K562 (cell line): Measurements from ENCODE around the gene PRICKLE3. TPM values are rescaled to one million over a fixed set of nuclear protein-coding genes. Genes with fewer than 3 reads are reported as not detected.

Experiments
- CEBPB ChIP-seq: fragments of 450-650 bp; IDR thresholded peaks from 2 replicates; pipeline ENCODE4 v1.6.1; 2016; ENCODE audit warnings: missing genetic modification characterization, missing compliant biosample characterization
- FUS ChIP-seq: fragments of 200-400 bp; formaldehyde crosslinking; optimal IDR thresholded peaks from 2 replicates; pipeline ENCODE3; 2017; ENCODE audit warnings: low read depth, low read length
- LCOR ChIP-seq: sonication (generic); formaldehyde crosslinking; IDR thresholded peaks from 2 replicates; pipeline ENCODE4 v1.8.0; 2022; ENCODE audit warnings: mild to moderate bottlenecking, missing genetic modification reagents
- NR2F6 ChIP-seq: fragments of 450-650 bp; formaldehyde crosslinking; IDR thresholded peaks from 2 replicates; pipeline ENCODE4 v1.4.0; 2020; ENCODE audit warnings: mild to moderate bottlenecking
- TAF15 ChIP-seq: fragments of 200-400 bp; formaldehyde crosslinking; IDR thresholded peaks from 2 replicates; pipeline ENCODE4 v1.6.1; 2017; ENCODE audit warnings: mild to moderate bottlenecking, low read depth, low read length, moderate library complexity
- polyA plus RNA-seq, 8 experiments: library from polyadenylated mRNA; depleted of rRNA in 4 of 8; stranded (reverse) in 5 of 8; unstranded in 3 of 8; fragments of >200 nt; fragmentation: Nextera tagmentation in 2 of 8; fragmentation: Illumina TruSeq in 1 of 8; extraction: Ambion mirVana in 2 of 8; extraction: Trizol in 1 of 8; gene quantifications; 2 replicates each; pipeline versions ENCODE4 v1.2.1 to v1.2.3, GENCODE V29; 2011 to 2014; ENCODE audit warnings: inconsistent platforms in 1 of 8, missing spikeins in 1 of 8
- total RNA-seq, 7 experiments: library from RNA; depleted of rRNA in 6 of 7; stranded (reverse); fragments of >200 nt in 6 of 7; fragmentation: Illumina TruSeq in 2 of 7; extraction: Trizol in 2 of 7; gene quantifications; 2 replicates each; pipeline versions ENCODE4 v1.2.1 to v1.2.3, GENCODE V29; 2011 to 2021; ENCODE audit warnings: low replicate concordance in 1 of 7
- TF ChIP-seq, protein P1 (sequence below): fragments of 250-450 bp; sonication (Bioruptor Pico); IDR thresholded peaks from 2 replicates; pipeline ENCODE4 v1.5.0; 2021
- TF ChIP-seq, protein P2 (sequence below): sonication (generic); formaldehyde crosslinking; IDR thresholded peaks from 2 replicates; pipeline ENCODE4 v1.8.0; 2022; ENCODE audit warnings: missing genetic modification reagents, mild to moderate bottlenecking, borderline replicate concordance
- TF ChIP-seq, protein P3 (sequence below): sonication (generic); formaldehyde crosslinking; IDR thresholded peaks from 2 replicates; pipeline ENCODE4 v1.8.0; 2022; ENCODE audit warnings: mild to moderate bottlenecking, missing genetic modification reagents
- TF ChIP-seq, protein P4 (sequence below), 2 experiments: fragments of 450-650 bp; formaldehyde crosslinking in 1 of 2; IDR thresholded peaks; 2 replicates each; pipeline versions ENCODE4 v1.4.0 to v1.6.1; 2014 to 2020; ENCODE audit warnings: mild to moderate bottlenecking in 2 of 2, borderline replicate concordance in 1 of 2, low read depth in 1 of 2
- TF ChIP-seq, protein P5 (sequence below): IDR thresholded peaks from 2 replicates; pipeline ENCODE4 v1.6.1; 2014; ENCODE audit warnings: antibody characterized with exemption

The PRICKLE3 gene
- total and polyA plus RNA-seq, 9 of the 15 experiments (the other 6 are each of a cell fraction or from before 2014, with no cell fraction given): 1.1 to 44.3 (median 14.0) TPM

DNA sequence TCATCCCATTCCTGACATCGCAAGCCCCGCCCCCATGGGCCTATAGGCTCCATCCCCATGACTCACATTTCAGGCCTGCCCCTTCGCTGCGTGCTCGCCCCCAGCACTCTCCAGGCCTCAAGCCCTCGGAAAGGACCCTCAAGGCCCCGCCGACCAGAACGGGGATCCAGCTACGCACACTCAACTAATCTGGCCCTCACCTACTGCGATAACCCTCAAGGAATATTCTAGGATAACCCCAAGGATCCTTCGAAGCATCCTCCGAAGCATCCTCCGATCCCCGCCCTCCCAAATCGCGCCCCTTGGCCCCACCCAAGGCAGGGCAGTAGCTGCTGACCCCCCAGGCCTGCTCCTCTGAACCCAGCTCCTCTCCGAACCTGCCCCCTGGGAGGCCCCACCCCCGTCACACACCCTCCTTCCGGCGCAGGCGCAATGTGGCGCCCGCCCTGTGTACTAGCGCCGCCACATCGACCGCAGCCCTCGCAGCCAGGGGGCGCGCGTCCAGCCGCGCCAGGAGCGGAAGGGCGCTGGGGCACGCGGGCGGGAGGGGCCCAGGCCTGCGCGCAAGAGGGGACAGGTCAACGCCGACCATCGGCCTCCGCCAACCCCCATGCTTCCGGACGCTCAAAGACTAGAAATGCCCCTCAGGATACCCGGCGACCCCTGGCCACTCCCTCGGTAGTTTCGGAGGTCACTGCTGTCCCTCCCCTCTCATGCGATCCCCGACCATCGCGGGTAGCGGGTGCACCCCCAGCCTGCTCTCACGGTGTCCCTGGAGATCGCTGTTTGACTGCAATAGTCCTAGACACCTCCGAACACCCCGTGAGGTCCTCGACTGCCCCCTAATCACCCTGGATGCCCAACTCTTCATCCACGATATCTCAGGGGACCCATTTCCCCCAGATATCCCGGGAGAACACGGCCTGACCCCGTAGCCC lies 30.0 kb downstream of the PRICKLE3 start (continued):
- TF ChIP-seq, protein P1, sequence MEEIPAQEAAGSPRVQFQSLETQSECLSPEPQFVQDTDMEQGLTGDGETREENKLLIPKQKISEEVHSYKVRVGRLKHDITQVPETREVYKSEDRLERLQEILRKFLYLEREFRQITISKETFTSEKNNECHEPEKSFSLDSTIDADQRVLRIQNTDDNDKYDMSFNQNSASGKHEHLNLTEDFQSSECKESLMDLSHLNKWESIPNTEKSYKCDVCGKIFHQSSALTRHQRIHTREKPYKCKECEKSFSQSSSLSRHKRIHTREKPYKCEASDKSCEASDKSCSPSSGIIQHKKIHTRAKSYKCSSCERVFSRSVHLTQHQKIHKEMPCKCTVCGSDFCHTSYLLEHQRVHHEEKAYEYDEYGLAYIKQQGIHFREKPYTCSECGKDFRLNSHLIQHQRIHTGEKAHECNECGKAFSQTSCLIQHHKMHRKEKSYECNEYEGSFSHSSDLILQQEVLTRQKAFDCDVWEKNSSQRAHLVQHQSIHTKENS: no peak
- TF ChIP-seq TAF15 (no peak), CEBPB (no peak), FUS (no peak), LCOR (peak; percentile 39; the same call in 1 of the 2 replicates), NR2F6 (CRISPR knock-in tag) (no peak)
- TF ChIP-seq, protein P2, sequence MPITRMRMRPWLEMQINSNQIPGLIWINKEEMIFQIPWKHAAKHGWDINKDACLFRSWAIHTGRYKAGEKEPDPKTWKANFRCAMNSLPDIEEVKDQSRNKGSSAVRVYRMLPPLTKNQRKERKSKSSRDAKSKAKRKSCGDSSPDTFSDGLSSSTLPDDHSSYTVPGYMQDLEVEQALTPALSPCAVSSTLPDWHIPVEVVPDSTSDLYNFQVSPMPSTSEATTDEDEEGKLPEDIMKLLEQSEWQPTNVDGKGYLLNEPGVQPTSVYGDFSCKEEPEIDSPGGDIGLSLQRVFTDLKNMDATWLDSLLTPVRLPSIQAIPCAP (CRISPR knock-in tag): no peak
- TF ChIP-seq, protein P3, sequence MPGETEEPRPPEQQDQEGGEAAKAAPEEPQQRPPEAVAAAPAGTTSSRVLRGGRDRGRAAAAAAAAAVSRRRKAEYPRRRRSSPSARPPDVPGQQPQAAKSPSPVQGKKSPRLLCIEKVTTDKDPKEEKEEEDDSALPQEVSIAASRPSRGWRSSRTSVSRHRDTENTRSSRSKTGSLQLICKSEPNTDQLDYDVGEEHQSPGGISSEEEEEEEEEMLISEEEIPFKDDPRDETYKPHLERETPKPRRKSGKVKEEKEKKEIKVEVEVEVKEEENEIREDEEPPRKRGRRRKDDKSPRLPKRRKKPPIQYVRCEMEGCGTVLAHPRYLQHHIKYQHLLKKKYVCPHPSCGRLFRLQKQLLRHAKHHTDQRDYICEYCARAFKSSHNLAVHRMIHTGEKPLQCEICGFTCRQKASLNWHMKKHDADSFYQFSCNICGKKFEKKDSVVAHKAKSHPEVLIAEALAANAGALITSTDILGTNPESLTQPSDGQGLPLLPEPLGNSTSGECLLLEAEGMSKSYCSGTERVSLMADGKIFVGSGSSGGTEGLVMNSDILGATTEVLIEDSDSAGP (CRISPR knock-in tag): no peak
- TF ChIP-seq, protein P4, sequence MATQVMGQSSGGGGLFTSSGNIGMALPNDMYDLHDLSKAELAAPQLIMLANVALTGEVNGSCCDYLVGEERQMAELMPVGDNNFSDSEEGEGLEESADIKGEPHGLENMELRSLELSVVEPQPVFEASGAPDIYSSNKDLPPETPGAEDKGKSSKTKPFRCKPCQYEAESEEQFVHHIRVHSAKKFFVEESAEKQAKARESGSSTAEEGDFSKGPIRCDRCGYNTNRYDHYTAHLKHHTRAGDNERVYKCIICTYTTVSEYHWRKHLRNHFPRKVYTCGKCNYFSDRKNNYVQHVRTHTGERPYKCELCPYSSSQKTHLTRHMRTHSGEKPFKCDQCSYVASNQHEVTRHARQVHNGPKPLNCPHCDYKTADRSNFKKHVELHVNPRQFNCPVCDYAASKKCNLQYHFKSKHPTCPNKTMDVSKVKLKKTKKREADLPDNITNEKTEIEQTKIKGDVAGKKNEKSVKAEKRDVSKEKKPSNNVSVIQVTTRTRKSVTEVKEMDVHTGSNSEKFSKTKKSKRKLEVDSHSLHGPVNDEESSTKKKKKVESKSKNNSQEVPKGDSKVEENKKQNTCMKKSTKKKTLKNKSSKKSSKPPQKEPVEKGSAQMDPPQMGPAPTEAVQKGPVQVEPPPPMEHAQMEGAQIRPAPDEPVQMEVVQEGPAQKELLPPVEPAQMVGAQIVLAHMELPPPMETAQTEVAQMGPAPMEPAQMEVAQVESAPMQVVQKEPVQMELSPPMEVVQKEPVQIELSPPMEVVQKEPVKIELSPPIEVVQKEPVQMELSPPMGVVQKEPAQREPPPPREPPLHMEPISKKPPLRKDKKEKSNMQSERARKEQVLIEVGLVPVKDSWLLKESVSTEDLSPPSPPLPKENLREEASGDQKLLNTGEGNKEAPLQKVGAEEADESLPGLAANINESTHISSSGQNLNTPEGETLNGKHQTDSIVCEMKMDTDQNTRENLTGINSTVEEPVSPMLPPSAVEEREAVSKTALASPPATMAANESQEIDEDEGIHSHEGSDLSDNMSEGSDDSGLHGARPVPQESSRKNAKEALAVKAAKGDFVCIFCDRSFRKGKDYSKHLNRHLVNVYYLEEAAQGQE (IDR thresholded peaks at IDR 0.05; ENCODE audit: borderline replicate concordance): peak; percentile 49
- TF ChIP-seq, protein P4 (CRISPR knock-in tag; IDR thresholded peaks at IDR 0.05; ENCODE audit: low read depth): 0 out of 2 replicates have a peak, but pooled peaks have one; percentile 20
- TF ChIP-seq, protein P5, sequence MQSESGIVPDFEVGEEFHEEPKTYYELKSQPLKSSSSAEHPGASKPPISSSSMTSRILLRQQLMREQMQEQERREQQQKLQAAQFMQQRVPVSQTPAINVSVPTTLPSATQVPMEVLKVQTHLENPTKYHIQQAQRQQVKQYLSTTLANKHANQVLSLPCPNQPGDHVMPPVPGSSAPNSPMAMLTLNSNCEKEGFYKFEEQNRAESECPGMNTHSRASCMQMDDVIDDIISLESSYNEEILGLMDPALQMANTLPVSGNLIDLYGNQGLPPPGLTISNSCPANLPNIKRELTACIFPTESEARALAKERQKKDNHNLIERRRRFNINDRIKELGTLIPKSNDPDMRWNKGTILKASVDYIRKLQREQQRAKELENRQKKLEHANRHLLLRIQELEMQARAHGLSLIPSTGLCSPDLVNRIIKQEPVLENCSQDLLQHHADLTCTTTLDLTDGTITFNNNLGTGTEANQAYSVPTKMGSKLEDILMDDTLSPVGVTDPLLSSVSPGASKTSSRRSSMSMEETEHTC: no peak
